Skeletal muscle tissue (tissue), 4 donors: ENCODE data around the gene KDM6A. TPM values are rescaled to one million over a fixed set of nuclear protein-coding genes. Genes with fewer than 3 reads are reported as not detected.

Source experiments
- H3K27ac ChIP-seq: one replicate; pipeline ENCODE4 v1.7.0; 2013; ENCODE audit warnings: mild to moderate bottlenecking, low read depth, low read length, inconsistent platforms
- H3K27me3 ChIP-seq, 3 donors: one replicate each; pipeline ENCODE4 v1.7.0; 2013; ENCODE audit warnings: low read length in 3 of 3; ENCODE audit not compliant: control insufficient read depth in 3 of 3, insufficient read depth in 3 of 3
- H3K36me3 ChIP-seq, 3 donors: one replicate each; pipeline ENCODE4 v1.7.0; 2013; ENCODE audit warnings: low read length in 3 of 3; ENCODE audit not compliant: control insufficient read depth in 3 of 3, insufficient read depth in 3 of 3
- H3K4me1 ChIP-seq, 3 donors: one replicate each; pipeline ENCODE4 v1.7.0; 2013; ENCODE audit warnings: low read length in 3 of 3, mild to moderate bottlenecking in 3 of 3; ENCODE audit not compliant: control insufficient read depth in 3 of 3, insufficient read depth in 3 of 3
- H3K4me3 ChIP-seq, 3 donors: one replicate each; pipeline ENCODE4 v1.7.0; 2013; ENCODE audit warnings: low read length in 3 of 3
- H3K9ac ChIP-seq, 3 donors: one replicate each; pipeline ENCODE4 v1.7.0; 2013; ENCODE audit warnings: low read length in 3 of 3, mild to moderate bottlenecking in 3 of 3, moderate library complexity in 2 of 3, low read depth in 1 of 3
- H3K9me3 ChIP-seq, 3 donors: one replicate each; pipeline ENCODE4 v1.7.0; 2013; ENCODE audit warnings: low read length in 3 of 3; ENCODE audit not compliant: control insufficient read depth in 3 of 3
- total RNA-seq: library from RNA; depleted of rRNA; stranded (reverse); fragments of >200 nt; gene quantifications from one replicate; pipeline ENCODE4 v1.2.3, GENCODE V29; 2014
- donor health status: Osteomylitis.

Gene KDM6A
- total RNA-seq, 1 donor from 2014 or later = 21.9 TPM

GRCh38 chrX:45140812-45141211 is 267.8 kb downstream of the KDM6A start:
- no peak overlapping the region for H3K4me3 ChIP-seq
- H3K27me3 ChIP-seq = no peaks in the 10 kb centered on the region
- H3K4me1 ChIP-seq = no peaks in the 10 kb centered on the region
- no peaks in the 10 kb centered on the region for H3K36me3 ChIP-seq
- no peak overlapping the region for H3K9ac ChIP-seq
- H3K9me3 ChIP-seq = no peaks in the 10 kb centered on the region
- no peak overlapping the region for H3K27ac ChIP-seq

DNA sequence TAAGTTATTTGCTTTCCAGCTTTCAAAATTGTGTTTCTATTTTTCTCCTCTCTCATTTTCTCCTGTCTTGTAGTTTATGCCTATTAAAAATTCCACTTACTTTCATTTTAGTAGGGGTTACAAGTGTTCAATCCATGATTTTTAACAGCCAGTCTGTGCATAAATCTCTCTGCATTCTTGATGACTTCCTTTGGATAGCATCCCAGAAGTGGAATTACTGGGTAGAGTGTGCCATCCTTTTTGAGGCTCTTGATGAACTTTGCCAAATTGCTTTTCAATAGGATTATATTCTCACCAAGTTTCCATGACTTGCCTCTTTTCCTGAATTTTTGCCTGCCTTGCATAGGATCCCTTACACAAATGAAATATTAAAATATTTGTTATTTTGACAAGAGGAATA is 269.2 kb downstream of the KDM6A start:
- H3K36me3 ChIP-seq = no peaks in the 10 kb centered on the region
- no peaks in the 10 kb centered on the region for H3K9me3 ChIP-seq
- H3K4me3 ChIP-seq = no peak overlapping the region
- H3K4me1 ChIP-seq = no peaks in the 10 kb centered on the region
- no peak overlapping the region for H3K27ac ChIP-seq
- no peak overlapping the region for H3K9ac ChIP-seq
- H3K27me3 ChIP-seq = no peaks in the 10 kb centered on the region

DNA sequence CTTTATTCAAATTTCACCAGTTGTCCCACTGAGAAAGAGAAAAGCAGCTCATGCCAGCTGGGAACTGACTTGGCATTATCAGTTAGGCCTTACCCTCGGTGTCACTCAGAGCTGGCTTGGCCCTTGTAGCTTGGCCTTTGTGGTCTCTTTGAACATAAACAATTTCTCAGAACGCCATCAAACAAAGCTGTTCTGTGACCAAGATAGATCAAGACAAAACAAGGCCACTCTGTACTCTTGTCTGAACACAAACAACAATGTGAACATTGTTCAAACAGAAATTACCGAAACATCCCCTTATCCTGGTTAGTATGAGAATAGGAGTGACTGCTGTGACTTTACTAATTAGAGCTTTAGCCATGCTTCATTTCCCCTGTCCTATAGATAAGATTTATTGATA is 270.5 kb downstream of the KDM6A start:
- no peak overlapping the region for H3K4me3 ChIP-seq
- H3K9ac ChIP-seq = no peak overlapping the region
- H3K9me3 ChIP-seq = no peaks in the 10 kb centered on the region
- H3K27me3 ChIP-seq = no peaks in the 10 kb centered on the region
- no peak overlapping the region for H3K27ac ChIP-seq
- no peaks in the 10 kb centered on the region for H3K4me1 ChIP-seq
- H3K36me3 ChIP-seq = no peaks in the 10 kb centered on the region

DNA sequence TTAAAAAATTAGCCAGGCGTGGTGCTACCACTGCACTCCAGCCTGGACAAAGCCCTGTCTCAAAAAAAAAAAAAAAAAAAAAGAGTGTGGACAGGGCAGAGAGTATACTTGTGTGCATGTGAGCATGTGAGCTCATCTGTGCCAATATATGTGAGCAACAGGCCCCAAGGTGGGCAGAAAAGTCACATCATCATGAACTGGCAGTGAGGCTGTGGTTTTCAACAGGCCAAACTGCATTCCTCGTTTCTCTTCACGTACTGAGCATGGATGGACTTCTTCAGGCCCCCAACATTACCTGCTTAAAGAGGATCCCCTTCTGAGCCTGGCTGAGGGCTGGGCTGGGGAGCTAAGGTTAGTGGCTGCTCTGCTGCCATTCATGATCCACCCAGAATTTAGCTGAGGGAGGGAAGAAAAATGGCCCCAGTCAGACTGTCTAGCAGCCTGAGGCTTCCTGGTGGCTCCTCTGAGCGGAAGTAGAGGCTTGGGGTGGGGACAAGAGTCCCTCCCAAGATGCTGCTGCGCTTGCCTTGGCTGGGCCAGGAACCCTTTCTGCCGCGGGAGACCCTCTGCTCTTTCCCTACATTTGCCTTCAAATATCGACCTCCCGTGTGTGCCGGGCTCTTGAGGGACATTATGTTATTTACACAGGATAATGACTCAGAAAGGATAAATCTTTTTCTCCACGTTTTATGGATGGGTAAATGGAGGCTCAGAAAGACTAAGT is 272.7 kb downstream of the KDM6A start:
- Histone ChIP-seq H3K36me3 (no peaks in the 10 kb centered on the region), H3K9ac (no peak overlapping the region), H3K9me3 (no peaks in the 10 kb centered on the region), H3K4me1 (no peaks in the 10 kb centered on the region), H3K4me3 (no peak overlapping the region), H3K27ac (no peak overlapping the region), H3K27me3 (peaks cover 0 to 3% (median 0%) of the 10 kb centered on the region in 3 donors)

DNA sequence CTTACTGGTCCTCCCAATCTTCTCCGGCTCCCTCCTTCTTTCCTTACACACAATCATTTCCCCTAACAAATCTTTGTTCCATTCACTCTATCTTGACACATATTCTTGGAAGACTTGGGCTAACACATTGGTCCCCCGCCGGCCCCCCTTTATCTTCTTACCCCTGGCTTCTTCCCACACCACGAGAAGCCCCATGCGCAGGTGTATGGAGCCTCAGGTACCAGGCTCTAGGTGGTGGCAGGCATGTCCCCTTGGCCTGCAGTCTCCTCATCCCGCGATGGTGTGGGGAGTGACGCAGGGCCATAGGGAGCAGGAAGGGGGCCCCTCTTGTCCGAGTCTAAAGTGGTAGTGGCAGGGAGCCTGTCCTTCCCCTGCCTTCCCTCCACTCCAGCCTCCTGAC is 277.8 kb downstream of the KDM6A start:
- peaks cover 0 to 3% (median 0%) of the 10 kb centered on the region in 3 donors for H3K27me3 ChIP-seq
- no peak overlapping the region for H3K9ac ChIP-seq
- no peaks in the 10 kb centered on the region for H3K4me1 ChIP-seq
- H3K27ac ChIP-seq = no peak overlapping the region
- no peak overlapping the region for H3K4me3 ChIP-seq
- H3K9me3 ChIP-seq = no peaks in the 10 kb centered on the region
- H3K36me3 ChIP-seq = no peaks in the 10 kb centered on the region

DNA sequence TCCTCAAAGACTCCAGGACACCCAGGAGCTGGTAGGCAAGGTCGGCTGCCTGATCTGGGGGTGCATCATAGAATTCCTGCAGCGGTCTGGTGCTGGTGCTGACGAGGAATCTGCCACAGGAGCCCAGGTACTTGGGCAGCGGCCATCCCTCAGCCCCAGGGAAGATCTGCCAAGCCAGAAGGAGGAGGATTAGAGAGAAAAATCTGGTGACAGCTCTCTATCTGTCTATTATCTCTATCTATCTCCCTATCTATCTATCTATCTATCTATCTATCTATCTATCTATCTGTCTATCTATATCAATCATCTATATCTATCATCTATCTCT is 281.0 kb downstream of the KDM6A start:
- no peaks in the 10 kb centered on the region for H3K9me3 ChIP-seq
- peaks cover 0 to under 1% (median 0%) of the 10 kb centered on the region in 3 donors for H3K27me3 ChIP-seq
- no peaks in the 10 kb centered on the region for H3K36me3 ChIP-seq
- no peak overlapping the region for H3K9ac ChIP-seq
- no peak overlapping the region for H3K27ac ChIP-seq
- H3K4me3 ChIP-seq = no peak overlapping the region
- no peaks in the 10 kb centered on the region for H3K4me1 ChIP-seq

DNA sequence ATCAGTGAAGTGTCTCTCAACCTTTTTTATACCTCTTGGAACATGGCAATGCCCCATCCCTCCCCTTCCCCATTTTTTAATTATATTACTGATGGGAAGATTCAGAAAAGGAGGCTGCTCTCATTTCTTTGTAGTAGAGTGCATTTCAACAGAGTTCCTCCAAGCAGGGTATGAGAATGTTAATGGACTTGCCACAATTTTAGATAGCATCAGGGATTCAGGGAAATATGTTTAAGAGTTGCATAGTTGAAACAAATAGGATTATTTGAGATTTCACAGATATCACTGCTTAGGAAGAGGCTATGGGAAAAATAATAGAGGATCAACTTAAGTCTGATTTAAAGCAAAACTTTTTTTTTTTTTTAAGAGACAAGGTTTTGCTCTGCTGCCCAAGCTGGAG is 281.5 kb downstream of the KDM6A start:
- no peaks in the 10 kb centered on the region for H3K36me3 ChIP-seq
- H3K9me3 ChIP-seq = no peaks in the 10 kb centered on the region
- no peak overlapping the region for H3K27ac ChIP-seq
- no peak overlapping the region for H3K4me3 ChIP-seq
- H3K9ac ChIP-seq = no peak overlapping the region
- H3K4me1 ChIP-seq = no peaks in the 10 kb centered on the region
- no peaks in the 10 kb centered on the region for H3K27me3 ChIP-seq

DNA sequence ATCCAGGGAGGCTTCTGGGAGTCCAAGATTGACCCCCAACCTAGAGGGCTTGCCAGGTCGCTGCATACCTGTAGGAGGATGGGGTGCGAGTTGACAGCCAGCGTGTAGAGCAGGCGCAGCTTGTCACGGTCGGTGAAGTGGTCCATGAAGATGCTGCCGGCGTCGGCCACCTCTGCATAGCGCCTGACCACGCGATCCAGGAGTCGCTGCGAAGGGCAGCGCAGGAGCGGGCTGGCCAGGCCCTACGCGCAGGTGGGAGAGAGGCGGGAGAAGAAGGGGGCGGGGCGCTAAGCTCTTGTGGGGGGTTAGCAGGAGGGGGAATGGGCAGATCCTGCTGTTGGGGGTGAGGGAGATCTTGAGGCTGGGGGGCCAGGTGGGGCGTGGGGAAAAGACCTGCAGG is 284.7 kb downstream of the KDM6A start:
- Histone ChIP-seq H3K27me3 (no peaks in the 10 kb centered on the region), H3K9ac (no peak overlapping the region), H3K36me3 (no peaks in the 10 kb centered on the region), H3K4me1 (no peaks in the 10 kb centered on the region), H3K27ac (no peak overlapping the region), H3K4me3 (no peak overlapping the region), H3K9me3 (peaks cover 0 to 3% (median 0%) of the 10 kb centered on the region in 3 donors)

Other genes starting within 250 kb of the KDM6A start
- not detected for gene DUSP21, start 29.2 kb upstream of the KDM6A start, total RNA-seq